Measurements from ENCODE around the gene LCAT.

Gene LCAT

DNA sequence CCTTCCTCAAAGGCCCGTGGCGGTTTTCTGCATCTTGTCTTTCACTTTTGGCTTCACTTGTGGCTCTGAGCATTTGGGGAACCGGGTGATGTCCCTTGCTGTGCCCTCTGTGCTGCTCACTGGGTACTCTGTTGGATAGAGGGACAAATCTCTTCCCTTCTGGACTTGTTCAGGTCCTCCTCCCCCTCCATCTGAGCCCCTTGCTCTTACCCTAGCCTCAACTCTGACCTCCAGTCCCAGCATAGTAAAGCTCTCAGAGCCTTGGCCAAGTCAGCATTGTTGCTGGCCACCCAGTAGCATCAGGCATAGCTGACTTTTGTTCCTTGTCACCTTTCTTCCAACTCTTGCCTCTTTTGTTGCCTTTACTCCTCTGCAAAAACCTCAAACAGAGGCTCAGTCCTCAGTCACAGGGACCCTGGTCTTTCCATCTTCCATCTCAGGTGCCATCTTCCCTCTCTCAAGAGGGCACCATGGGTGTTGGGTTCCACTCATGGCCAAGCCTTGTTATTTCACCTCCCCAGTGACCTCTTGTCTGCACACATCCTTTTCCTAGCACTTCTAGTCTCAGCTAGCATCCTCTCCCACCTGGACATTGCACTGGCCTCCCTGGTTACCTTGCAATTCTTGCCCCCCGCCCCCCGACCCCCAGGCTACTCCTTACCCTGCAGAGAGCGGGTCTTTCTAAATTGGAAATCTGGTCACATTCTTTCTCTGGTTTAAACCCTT is 6.9 kb downstream of the LCAT start:
- Histone ChIP-seq H3K36me3 (ENCODE audit: control insufficient read depth, insufficient read depth, low read length) (peaks cover 34% of the 10 kb centered on the region), H3K27me3 (replicated peaks; ENCODE audit: control insufficient read depth, insufficient read depth, low read length) (no peaks in the 10 kb centered on the region), H3K4me3 (replicated peaks; ENCODE audit: low read depth, low read length) (peak overlapping the region; percentile 98)
- DNase-seq (ENCODE audit: extremely low read depth, insufficient read length): no peak
- TF ChIP-seq, protein P1, sequence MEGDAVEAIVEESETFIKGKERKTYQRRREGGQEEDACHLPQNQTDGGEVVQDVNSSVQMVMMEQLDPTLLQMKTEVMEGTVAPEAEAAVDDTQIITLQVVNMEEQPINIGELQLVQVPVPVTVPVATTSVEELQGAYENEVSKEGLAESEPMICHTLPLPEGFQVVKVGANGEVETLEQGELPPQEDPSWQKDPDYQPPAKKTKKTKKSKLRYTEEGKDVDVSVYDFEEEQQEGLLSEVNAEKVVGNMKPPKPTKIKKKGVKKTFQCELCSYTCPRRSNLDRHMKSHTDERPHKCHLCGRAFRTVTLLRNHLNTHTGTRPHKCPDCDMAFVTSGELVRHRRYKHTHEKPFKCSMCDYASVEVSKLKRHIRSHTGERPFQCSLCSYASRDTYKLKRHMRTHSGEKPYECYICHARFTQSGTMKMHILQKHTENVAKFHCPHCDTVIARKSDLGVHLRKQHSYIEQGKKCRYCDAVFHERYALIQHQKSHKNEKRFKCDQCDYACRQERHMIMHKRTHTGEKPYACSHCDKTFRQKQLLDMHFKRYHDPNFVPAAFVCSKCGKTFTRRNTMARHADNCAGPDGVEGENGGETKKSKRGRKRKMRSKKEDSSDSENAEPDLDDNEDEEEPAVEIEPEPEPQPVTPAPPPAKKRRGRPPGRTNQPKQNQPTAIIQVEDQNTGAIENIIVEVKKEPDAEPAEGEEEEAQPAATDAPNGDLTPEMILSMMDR (IDR thresholded peaks at IDR 0.05; ENCODE audit: insufficient read depth, low read length, poor library complexity, severe bottlenecking): no peak

DNA sequence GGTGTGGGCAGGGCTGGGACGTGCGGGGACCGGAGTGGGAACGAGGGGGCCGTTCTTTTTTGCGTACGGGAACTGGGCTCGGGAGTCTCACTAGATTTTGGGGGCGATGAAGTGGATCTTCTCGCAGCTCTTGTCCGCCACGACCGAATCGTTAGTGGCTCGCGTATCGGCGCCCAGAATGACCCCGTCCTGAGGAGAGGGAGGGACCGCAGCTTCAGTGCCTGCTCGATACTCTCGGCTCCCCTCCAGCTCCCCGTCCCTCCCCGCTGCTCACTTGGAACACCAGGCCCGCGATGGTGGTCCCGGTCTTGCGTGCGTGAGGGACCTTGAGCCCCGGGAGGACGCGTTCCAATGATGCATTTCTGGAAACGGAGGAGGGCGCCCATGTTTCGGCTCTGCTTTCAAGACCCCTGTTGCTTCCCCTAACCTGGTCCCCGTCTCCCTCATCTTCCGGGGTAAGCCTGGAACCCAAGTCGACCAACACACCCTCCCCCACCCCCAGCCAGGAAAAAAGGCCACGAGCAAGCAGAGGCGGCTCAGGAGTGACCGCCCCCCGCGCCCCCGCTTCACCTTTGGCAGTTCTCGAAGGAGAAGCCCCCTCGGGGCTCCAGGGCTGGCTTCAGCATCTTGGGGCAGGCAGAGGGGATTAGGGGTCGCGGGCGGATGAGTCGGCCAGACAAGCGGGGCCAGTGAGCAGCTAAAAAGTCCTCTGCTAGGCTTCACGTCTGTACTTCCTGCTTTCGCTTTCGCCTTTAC is 7.6 kb downstream of the LCAT start, which contains the start of gene PSMB10:
TSS of gene PSMB10 (minus strand) at position 727 of the 756 bp plus-strand sequence. CDS start at position 626, 101 bp downstream.
- peak; percentile 78 for DNase-seq (ENCODE audit: extremely low read depth, insufficient read length)
- H3K36me3 ChIP-seq (ENCODE audit: control insufficient read depth, insufficient read depth, low read length): peaks cover 35% of the 10 kb centered on the region
- TF ChIP-seq, protein P1 (IDR thresholded peaks at IDR 0.05; ENCODE audit: insufficient read depth, low read length, poor library complexity, severe bottlenecking): no peak
- no peaks in the 10 kb centered on the region for H3K27me3 ChIP-seq (replicated peaks; ENCODE audit: control insufficient read depth, insufficient read depth, low read length)
- peak within 1 kb of the TSS; percentile 98 for H3K4me3 ChIP-seq (replicated peaks; ENCODE audit: low read depth, low read length)

DNA sequence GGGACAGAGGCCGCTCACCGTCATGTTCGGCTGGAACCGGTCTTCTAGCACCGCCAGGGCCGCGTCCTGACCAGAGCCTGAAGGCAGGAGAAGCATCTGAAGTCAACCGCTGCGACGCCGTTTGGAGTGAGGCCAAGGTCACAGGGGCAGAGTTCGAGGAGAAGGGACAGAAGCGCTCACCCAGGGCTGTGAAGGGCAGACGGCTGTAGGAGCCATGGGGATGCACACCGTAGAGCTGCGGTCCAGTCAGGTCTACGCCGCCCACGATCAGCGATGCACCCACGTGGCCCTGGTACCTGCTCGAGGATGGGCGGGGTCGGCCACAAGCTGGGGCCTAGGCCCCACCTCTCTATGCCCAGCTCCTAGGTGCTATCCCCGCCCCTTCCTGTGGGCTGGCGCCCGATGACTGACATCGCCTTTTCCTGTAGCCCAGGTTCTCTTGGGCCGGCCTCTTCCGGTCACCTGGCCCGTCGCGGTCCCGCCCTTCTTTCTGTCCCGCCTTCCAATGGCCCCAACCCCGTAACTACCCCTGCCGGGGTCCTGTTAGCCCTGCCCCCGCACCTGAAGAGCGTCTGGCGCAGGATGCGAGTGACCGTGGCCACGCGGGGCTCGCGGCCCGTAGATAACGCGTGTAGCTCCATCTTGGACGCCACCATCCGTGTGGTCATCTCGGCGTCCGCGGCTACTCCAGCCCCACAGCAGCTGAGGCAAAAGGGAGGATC is 8.4 kb downstream of the LCAT start:
- TF ChIP-seq, protein P1 (IDR thresholded peaks at IDR 0.05; ENCODE audit: insufficient read depth, low read length, poor library complexity, severe bottlenecking): no peak
- DNase-seq (ENCODE audit: extremely low read depth, insufficient read length): peak; percentile 92
- Histone ChIP-seq H3K36me3 (ENCODE audit: control insufficient read depth, insufficient read depth, low read length) (peaks cover 42% of the 10 kb centered on the region), H3K27me3 (replicated peaks; ENCODE audit: control insufficient read depth, insufficient read depth, low read length) (no peaks in the 10 kb centered on the region), H3K4me3 (replicated peaks; ENCODE audit: low read depth, low read length) (peak overlapping the region; percentile 98)

DNA sequence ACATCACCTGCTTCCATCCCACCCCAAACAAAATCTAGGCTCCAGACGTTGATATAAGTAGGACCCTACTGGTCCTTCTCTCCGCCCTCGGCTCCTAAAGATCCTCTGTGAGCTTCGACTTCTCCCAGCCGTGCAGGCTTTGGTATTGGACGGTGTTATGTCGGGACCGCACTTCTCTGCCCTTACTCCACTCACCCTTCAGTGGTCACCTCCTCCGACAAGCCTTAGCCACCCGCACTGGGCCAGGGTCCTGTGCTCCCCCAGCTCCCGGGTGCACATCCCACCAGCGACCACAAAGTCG is 8.9 kb downstream of the LCAT start:
- Histone ChIP-seq H3K4me3 (replicated peaks; ENCODE audit: low read depth, low read length) (peak overlapping the region; percentile 98), H3K27me3 (replicated peaks; ENCODE audit: control insufficient read depth, insufficient read depth, low read length) (no peaks in the 10 kb centered on the region), H3K36me3 (ENCODE audit: control insufficient read depth, insufficient read depth, low read length) (peaks cover 42% of the 10 kb centered on the region)
- no peak for DNase-seq (ENCODE audit: extremely low read depth, insufficient read length)
- TF ChIP-seq, protein P1 (IDR thresholded peaks at IDR 0.05; ENCODE audit: insufficient read depth, low read length, poor library complexity, severe bottlenecking): no peak

DNA sequence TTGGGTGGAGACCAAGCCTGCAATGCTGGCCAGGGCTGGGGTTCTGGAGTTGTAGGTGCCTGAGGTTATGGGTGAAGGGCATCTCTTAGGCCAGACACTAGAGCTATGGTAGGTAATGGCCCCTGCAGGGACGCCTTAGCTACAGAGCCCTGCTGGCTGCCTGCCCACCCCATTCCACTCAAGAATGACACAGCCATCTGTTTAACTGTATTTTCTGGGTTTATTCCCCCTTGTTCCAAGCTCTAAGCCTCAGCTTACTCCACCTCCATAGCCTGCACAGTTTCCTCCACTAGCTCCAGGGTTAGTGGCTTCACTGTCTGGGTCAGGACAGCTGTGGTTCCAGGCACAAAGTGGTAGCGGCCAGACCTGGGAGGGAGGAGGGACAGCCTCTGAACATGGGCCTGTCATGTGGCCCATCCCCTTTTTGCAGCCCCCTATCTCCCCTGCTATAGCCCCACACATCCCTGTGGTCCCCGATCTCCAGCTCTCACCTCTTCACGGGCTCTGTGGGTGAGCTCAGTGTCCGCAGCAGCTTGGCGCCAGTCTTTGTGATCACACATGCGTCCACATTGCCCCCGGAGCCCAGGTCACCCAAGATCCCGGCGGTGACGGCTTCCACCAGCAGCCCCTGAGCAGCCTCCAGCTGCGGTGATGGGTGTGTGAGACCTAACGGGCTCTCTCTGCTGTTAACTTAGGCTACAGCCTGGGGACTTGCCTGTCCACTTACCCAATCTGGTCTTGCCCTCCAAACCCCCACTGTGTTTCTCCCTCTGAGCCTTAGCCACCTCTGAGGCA is 9.4 kb downstream of the LCAT start:
- no peak overlapping the region for H3K4me3 ChIP-seq (replicated peaks; ENCODE audit: low read depth, low read length)

More for the DNA sequence above, 9.4 kb downstream of the LCAT start:
- no peak for DNase-seq (ENCODE audit: extremely low read depth, insufficient read length)
- Histone ChIP-seq H3K36me3 (ENCODE audit: control insufficient read depth, insufficient read depth, low read length) (peaks cover 46% of the 10 kb centered on the region), H3K27me3 (replicated peaks; ENCODE audit: control insufficient read depth, insufficient read depth, low read length) (no peaks in the 10 kb centered on the region)
- TF ChIP-seq, protein P1 (IDR thresholded peaks at IDR 0.05; ENCODE audit: insufficient read depth, low read length, poor library complexity, severe bottlenecking): no peak

All from GM06990 (cell line).